Lower lobe of right lung (tissue), 2 donors: ENCODE measurements around the gene BTBD16. TPM values are rescaled to one million over a fixed set of nuclear protein-coding genes. Genes with fewer than 3 reads are reported as not detected.

Experiments used
- ATAC-seq, 2 donors: fragments of 200-7000 bp; cut with Tn5 transposase; one replicate each; pipeline ENCODE4 v1.9.1; 2020 to 2022; ENCODE audit warnings: mild to moderate bottlenecking in 2 of 2, moderate library complexity in 2 of 2
- DNase-seq: peaks from one replicate; pipeline ENCODE4 v3.0.0-alpha.2; 2020
- H3K27ac ChIP-seq: fragments of 200-600 bp; one replicate; pipeline ENCODE4 v1.8.0; 2022
- H3K27me3 ChIP-seq: fragments of 200-600 bp; one replicate; pipeline ENCODE4 v1.8.0; 2022; ENCODE audit warnings: low read depth
- H3K36me3 ChIP-seq: fragments of 200-600 bp; one replicate; pipeline ENCODE4 v1.8.0; 2022; ENCODE audit warnings: mild to moderate bottlenecking
- H3K4me1 ChIP-seq: fragments of 200-600 bp; one replicate; pipeline ENCODE4 v1.8.0; 2022
- H3K4me3 ChIP-seq: fragments of 200-600 bp; one replicate; pipeline ENCODE4 v1.8.0; 2022; ENCODE audit warnings: mild to moderate bottlenecking
- H3K9me3 ChIP-seq: fragments of 200-600 bp; one replicate; pipeline ENCODE4 v1.8.0; 2022
- intact Hi-C: fragments of 100-400 bp; cut with DNase I; formaldehyde crosslinking; loops from one replicate; pipeline ENCODE4 v1.11.0; 2022
- total RNA-seq: library from RNA; stranded (reverse); fragmentation: NEBNext Ultra II Directional; extraction: Animal tissue kit (Norgen Biotek cat#: 25700); gene quantifications from one replicate; pipeline ENCODE4 v1.2.1, GENCODE V29; 2021
- TF ChIP-seq, protein P1 (sequence below): fragments of 200-600 bp; IDR thresholded peaks from one replicate; pipeline ENCODE4 v1.8.0; 2022; ENCODE audit warnings: antibody characterized with exemption, mild to moderate bottlenecking
- donor health status: DM: no; HTN: yes; CAD: no; lungs with severe emphysema.

Gene BTBD16
- total RNA-seq, 1 donor from 2014 or later: 0.62 TPM

GRCh38 chr10:122374237-122374858 is 103.3 kb downstream of the BTBD16 start, which contains the start of gene PLEKHA1:
PLEKHA1 (plus strand) TSS chr10:122374708; CDS start chr10:122393201, 18,493 bp downstream.
- H3K27ac ChIP-seq: peak within 1 kb of the TSS; percentile 96
- TF ChIP-seq, protein P1, sequence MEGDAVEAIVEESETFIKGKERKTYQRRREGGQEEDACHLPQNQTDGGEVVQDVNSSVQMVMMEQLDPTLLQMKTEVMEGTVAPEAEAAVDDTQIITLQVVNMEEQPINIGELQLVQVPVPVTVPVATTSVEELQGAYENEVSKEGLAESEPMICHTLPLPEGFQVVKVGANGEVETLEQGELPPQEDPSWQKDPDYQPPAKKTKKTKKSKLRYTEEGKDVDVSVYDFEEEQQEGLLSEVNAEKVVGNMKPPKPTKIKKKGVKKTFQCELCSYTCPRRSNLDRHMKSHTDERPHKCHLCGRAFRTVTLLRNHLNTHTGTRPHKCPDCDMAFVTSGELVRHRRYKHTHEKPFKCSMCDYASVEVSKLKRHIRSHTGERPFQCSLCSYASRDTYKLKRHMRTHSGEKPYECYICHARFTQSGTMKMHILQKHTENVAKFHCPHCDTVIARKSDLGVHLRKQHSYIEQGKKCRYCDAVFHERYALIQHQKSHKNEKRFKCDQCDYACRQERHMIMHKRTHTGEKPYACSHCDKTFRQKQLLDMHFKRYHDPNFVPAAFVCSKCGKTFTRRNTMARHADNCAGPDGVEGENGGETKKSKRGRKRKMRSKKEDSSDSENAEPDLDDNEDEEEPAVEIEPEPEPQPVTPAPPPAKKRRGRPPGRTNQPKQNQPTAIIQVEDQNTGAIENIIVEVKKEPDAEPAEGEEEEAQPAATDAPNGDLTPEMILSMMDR: no peak
- no peaks in the 10 kb centered on the region for H3K36me3 ChIP-seq
- no peaks in the 10 kb centered on the region for H3K9me3 ChIP-seq
- intact Hi-C loops: no loop called here
- ATAC-seq: peak; percentile 97 to 98
- H3K4me1 ChIP-seq: peaks cover 50% of the 10 kb centered on the region
- peak; percentile 97 for DNase-seq
- no peaks in the 10 kb centered on the region for H3K27me3 ChIP-seq
- peak within 1 kb of the TSS; percentile 71 for H3K4me3 ChIP-seq

DNA sequence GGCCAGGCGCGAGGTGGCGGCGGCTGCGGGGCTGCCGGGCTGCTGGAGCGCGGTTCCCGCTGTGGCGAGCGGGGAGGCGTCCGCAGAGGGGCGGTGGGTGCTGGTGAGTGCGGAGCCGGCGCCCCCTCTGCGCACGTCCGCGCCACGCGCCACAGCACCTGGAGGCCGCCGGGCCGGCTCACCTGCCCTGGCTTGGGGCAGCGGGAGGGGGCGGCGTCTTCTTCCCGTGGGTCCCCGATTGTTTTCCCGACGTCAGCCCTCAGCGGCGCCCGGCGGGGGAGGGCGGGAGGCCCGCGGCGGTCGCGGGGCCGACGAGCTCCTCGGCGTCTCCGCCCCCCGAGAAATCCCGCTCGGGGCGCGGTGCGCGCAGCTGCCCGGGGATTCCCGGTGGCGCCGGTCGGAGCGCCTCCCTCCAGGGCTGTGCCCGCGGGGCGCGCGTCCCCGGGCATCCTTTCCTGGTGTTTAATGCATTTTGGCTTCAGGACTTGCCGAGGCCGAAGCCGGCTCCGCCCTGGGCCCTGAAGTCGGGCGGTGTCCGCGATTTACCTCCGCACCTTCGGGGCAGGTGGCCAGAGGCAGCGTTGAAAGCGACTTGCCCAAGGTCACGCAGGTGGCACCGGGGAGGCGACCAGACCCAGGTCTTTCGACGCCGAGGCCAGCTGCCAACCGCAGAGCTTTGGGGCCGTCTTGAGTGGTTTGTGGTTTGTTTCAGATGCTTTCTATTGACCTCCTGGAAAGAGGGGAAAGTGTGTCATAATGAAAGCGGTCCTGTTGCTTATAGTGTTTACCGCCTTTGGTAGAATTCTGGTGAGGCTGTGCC is 104.0 kb downstream of the BTBD16 start:
- intact Hi-C loops: no loop called here
- H3K27me3 ChIP-seq: no peaks in the 10 kb centered on the region
- H3K9me3 ChIP-seq: no peaks in the 10 kb centered on the region
- DNase-seq: peak; percentile 76
- H3K36me3 ChIP-seq: no peaks in the 10 kb centered on the region
- H3K27ac ChIP-seq: peak overlapping the region; percentile 96
- TF ChIP-seq, protein P1: no peak
- peak; percentile 78 to 84 for ATAC-seq
- H3K4me1 ChIP-seq: peaks cover 50% of the 10 kb centered on the region
- peak overlapping the region; percentile 71 for H3K4me3 ChIP-seq

- Histone ChIP-seq H3K27ac (peak overlapping the region; percentile 96), H3K9me3 (no peaks in the 10 kb centered on the region), H3K27me3 (no peaks in the 10 kb centered on the region), H3K4me3 (peak overlapping the region; percentile 71), H3K36me3 (no peaks in the 10 kb centered on the region), H3K4me1 (peaks cover 50% of the 10 kb centered on the region)
- no peak for DNase-seq
- no peak for ATAC-seq
- intact Hi-C loops: no loop called here
- TF ChIP-seq, protein P1: no peak
Observed at GRCh38 chr10:122375679-122376160, 104.6 kb downstream of the BTBD16 start.

DNA sequence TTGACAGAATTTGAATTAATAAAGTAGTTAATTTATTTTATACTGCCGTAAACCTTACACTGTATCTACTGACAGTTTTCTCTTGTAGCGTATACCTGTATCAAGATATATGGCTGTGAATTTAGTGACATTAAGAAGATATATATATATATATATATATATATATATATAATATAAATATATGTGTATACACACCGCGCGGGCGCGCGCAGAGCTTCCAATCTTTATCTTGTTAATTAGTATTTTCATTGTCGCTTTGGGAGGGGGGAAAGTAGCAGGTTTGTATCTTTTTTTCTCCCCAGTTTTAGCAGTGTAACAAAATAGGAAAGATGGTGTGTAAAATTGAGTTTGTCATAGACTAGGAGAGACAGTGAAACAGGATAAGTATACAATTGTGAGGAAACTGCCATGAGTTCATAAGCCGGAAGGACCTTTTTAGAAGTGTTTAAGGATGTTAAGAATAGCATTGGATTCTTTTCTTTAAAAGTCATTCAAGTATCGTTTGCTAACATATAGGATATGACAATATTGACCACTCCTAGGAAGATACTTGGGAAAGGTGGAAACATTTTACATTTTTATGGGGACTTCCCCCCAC is 105.4 kb downstream of the BTBD16 start:
- no peaks in the 10 kb centered on the region for H3K36me3 ChIP-seq
- intact Hi-C loops: no loop called here
- DNase-seq (no peak), ATAC-seq (no peak)
- H3K4me3 ChIP-seq: peak overlapping the region; percentile 71
- H3K27ac ChIP-seq: no peak overlapping the region
- no peaks in the 10 kb centered on the region for H3K27me3 ChIP-seq
- no peaks in the 10 kb centered on the region for H3K9me3 ChIP-seq
- peaks cover 50% of the 10 kb centered on the region for H3K4me1 ChIP-seq
- TF ChIP-seq, protein P1: no peak

GRCh38 chr10:122379041-122379440 is 107.9 kb downstream of the BTBD16 start:
- H3K27ac ChIP-seq: no peak overlapping the region
- H3K9me3 ChIP-seq: no peaks in the 10 kb centered on the region
- H3K36me3 ChIP-seq: no peaks in the 10 kb centered on the region
- H3K27me3 ChIP-seq: no peaks in the 10 kb centered on the region
- DNase-seq: no peak
- TF ChIP-seq, protein P1: no peak
- intact Hi-C loops: no loop called here
- H3K4me1 ChIP-seq: peaks cover 32% of the 10 kb centered on the region
- H3K4me3 ChIP-seq: no peak overlapping the region
- ATAC-seq: no peak
